ENCODE data around the gene DAPK2.
"Not testable (repeated sequence)": the region's sequence is repeated elsewhere in the genome, so short reads cannot be mapped to it uniquely, and the experiment has no call there.

Gene DAPK2

GRCh38 chr15:64046421-64047153, at the start of gene DAPK2:
DAPK2 (minus strand) TSS chr15:64046485; CDS start chr15:64040261, 6,224 bp downstream.
- H3K27me3 Mint-ChIP-seq = peaks cover 16% of the 10 kb centered on the region
- H3K9me3 Mint-ChIP-seq (ENCODE audit: low read depth) = no peaks in the 10 kb centered on the region
- no peak within 1 kb of the TSS for H3K27ac Mint-ChIP-seq
- peaks cover 3% of the 10 kb centered on the region for H3K36me3 Mint-ChIP-seq
- peak within 1 kb of the TSS; percentile 88 for H3K4me3 Mint-ChIP-seq
- peaks cover 5% of the 10 kb centered on the region for H3K4me1 Mint-ChIP-seq (ENCODE audit: low read depth)

GRCh38 chr15:64095431-64095794, 49.1 kb upstream of the DAPK2 start:
- Mint-ChIP-seq H3K4me3 (peak overlapping the region; percentile 98), H3K36me3 (no peaks in the 10 kb centered on the region), H3K4me1 (ENCODE audit: low read depth) (peaks cover 79% of the 10 kb centered on the region), H3K27ac (peak overlapping the region; percentile 97), H3K27me3 (no peaks in the 10 kb centered on the region), H3K9me3 (ENCODE audit: low read depth) (no peaks in the 10 kb centered on the region)

GRCh38 chr15:64093627-64094417, 47.5 kb upstream of the DAPK2 start, which contains the start of gene CIAO2A:
CIAO2A (minus strand) TSS chr15:64093838; CDS start chr15:64093768, 70 bp downstream.
- Mint-ChIP-seq H3K4me1 (ENCODE audit: low read depth) (peaks cover 70% of the 10 kb centered on the region), H3K36me3 (no peaks in the 10 kb centered on the region), H3K9me3 (ENCODE audit: low read depth) (no peaks in the 10 kb centered on the region), H3K27ac (peak within 1 kb of the TSS; percentile 97), H3K4me3 (peak within 1 kb of the TSS; percentile 98), H3K27me3 (no peaks in the 10 kb centered on the region)

GRCh38 chr15:64092864-64093626, 46.8 kb upstream of the DAPK2 start:
- Mint-ChIP-seq H3K27ac (peak overlapping the region; percentile 95), H3K9me3 (ENCODE audit: low read depth) (no peaks in the 10 kb centered on the region), H3K4me1 (ENCODE audit: low read depth) (peaks cover 64% of the 10 kb centered on the region), H3K36me3 (peaks cover under 1% of the 10 kb centered on the region), H3K27me3 (no peaks in the 10 kb centered on the region), H3K4me3 (peak overlapping the region; percentile 98)

- Mint-ChIP-seq H3K4me3 (peak overlapping the region; percentile 98), H3K27me3 (no peaks in the 10 kb centered on the region), H3K4me1 (ENCODE audit: low read depth) (peaks cover 56% of the 10 kb centered on the region), H3K36me3 (peaks cover 4% of the 10 kb centered on the region), H3K9me3 (ENCODE audit: low read depth) (no peaks in the 10 kb centered on the region), H3K27ac (peak overlapping the region; percentile 95)
These were observed 46.0 kb upstream of the DAPK2 start for GRCh38 chr15:64092075-64092820.

- Mint-ChIP-seq H3K4me1 (ENCODE audit: low read depth) (peaks cover 42% of the 10 kb centered on the region), H3K27me3 (no peaks in the 10 kb centered on the region), H3K9me3 (ENCODE audit: low read depth) (no peaks in the 10 kb centered on the region), H3K27ac (no peak overlapping the region), H3K4me3 (no peak overlapping the region), H3K36me3 (peaks cover 4% of the 10 kb centered on the region)
These were observed 44.2 kb upstream of the DAPK2 start for GRCh38 chr15:64090527-64090926.

- Mint-ChIP-seq H3K4me3 (no peak overlapping the region), H3K4me1 (ENCODE audit: low read depth) (peaks cover 34% of the 10 kb centered on the region), H3K27me3 (no peaks in the 10 kb centered on the region), H3K27ac (no peak overlapping the region), H3K9me3 (ENCODE audit: low read depth) (no peaks in the 10 kb centered on the region), H3K36me3 (peaks cover 4% of the 10 kb centered on the region)
These were observed 43.4 kb upstream of the DAPK2 start for GRCh38 chr15:64089543-64090280.

- H3K4me3 Mint-ChIP-seq = no peak overlapping the region
- no peaks in the 10 kb centered on the region for H3K9me3 Mint-ChIP-seq (ENCODE audit: low read depth)
- peaks cover 2% of the 10 kb centered on the region for H3K36me3 Mint-ChIP-seq
- H3K27me3 Mint-ChIP-seq = no peaks in the 10 kb centered on the region
- peak overlapping the region; percentile 16 for H3K27ac Mint-ChIP-seq
- H3K4me1 Mint-ChIP-seq (ENCODE audit: low read depth) = no peaks in the 10 kb centered on the region
These were observed 36.5 kb upstream of the DAPK2 start for GRCh38 chr15:64082757-64083156.

GRCh38 chr15:64073496-64073895, 27.2 kb upstream of the DAPK2 start:
- H3K4me3 Mint-ChIP-seq; H3K27ac Mint-ChIP-seq; H3K27me3 Mint-ChIP-seq; H3K4me1 Mint-ChIP-seq (ENCODE audit: low read depth); H3K36me3 Mint-ChIP-seq; H3K9me3 Mint-ChIP-seq (ENCODE audit: low read depth): not testable (repeated sequence)

GRCh38 chr15:64072812-64073211, 26.5 kb upstream of the DAPK2 start:
- Mint-ChIP-seq H3K36me3 (no peaks in the 10 kb centered on the region), H3K4me1 (ENCODE audit: low read depth) (peaks cover 4% of the 10 kb centered on the region), H3K27ac (no peak overlapping the region), H3K9me3 (ENCODE audit: low read depth) (no peaks in the 10 kb centered on the region), H3K27me3 (no peaks in the 10 kb centered on the region), H3K4me3 (no peak overlapping the region)

- Mint-ChIP-seq H3K4me1 (ENCODE audit: low read depth) (peaks cover 8% of the 10 kb centered on the region), H3K27ac (no peak overlapping the region), H3K9me3 (ENCODE audit: low read depth) (no peaks in the 10 kb centered on the region), H3K4me3 (no peak overlapping the region), H3K27me3 (no peaks in the 10 kb centered on the region), H3K36me3 (no peaks in the 10 kb centered on the region)
These were observed 25.9 kb upstream of the DAPK2 start for GRCh38 chr15:64071931-64072765.

GRCh38 chr15:64070965-64071851, 24.9 kb upstream of the DAPK2 start:
- H3K27me3 Mint-ChIP-seq = no peaks in the 10 kb centered on the region
- no peaks in the 10 kb centered on the region for H3K9me3 Mint-ChIP-seq (ENCODE audit: low read depth)
- peak overlapping the region; percentile 24 for H3K27ac Mint-ChIP-seq
- H3K4me3 Mint-ChIP-seq = no peak overlapping the region
- peaks cover 6% of the 10 kb centered on the region for H3K4me1 Mint-ChIP-seq (ENCODE audit: low read depth)
- H3K36me3 Mint-ChIP-seq = no peaks in the 10 kb centered on the region

All from activated naive CD8-positive, alpha-beta T cell (primary cell).